ENCODE results near the gene SNX30. TPM values are rescaled to one million over a fixed set of nuclear protein-coding genes. Genes with fewer than 3 reads are reported as not detected.

The SNX30 gene
- polyA plus RNA-seq, 1 of the 3 experiments (the other 2 are of a cell fraction): 2.7 TPM

GRCh38 chr9:112896131-112896530 lies 145.6 kb downstream of the SNX30 start (continued):
- TF ChIP-seq CHD2 (IDR thresholded peaks at IDR 0.05; ENCODE audit: low read length, partially characterized antibody) (no peak), ZBTB33 (IDR thresholded peaks at IDR 0.05; ENCODE audit: borderline replicate concordance, low read depth) (no peak)

- no peaks in the 10 kb centered on the region for H3K9me2 ChIP-seq
- ChIA-PET POLR2A (no interaction called here), CTCF (interaction anchor here (0.6 to 2.1 kb wide), 2 partner anchors 12 to 537 kb away, joined by 3 to 5 read pairs; no protein-coding TSS in a partner anchor)
- H3K4me3 ChIP-seq (ENCODE audit: low read depth in 2 of 2, low read length in 1 of 2): no peak overlapping the region
- no peaks in the 10 kb centered on the region for H4K20me1 ChIP-seq (ENCODE audit: insufficient read depth)
- no peaks in the 10 kb centered on the region for H3K4me1 ChIP-seq (ENCODE audit: control insufficient read depth in 1 of 2, insufficient read depth in 2 of 2, low read depth in 1 of 2, low read length in 1 of 2)
- no peaks in the 10 kb centered on the region for H3F3A ChIP-seq (replicated peaks; ENCODE audit: insufficient read depth)
- H2AFZ ChIP-seq (ENCODE audit: low read depth): no peak overlapping the region
- H3K27me3 ChIP-seq (ENCODE audit: insufficient read depth): no peaks in the 10 kb centered on the region
- DNase-seq: no peak
- H3K9me3 ChIP-seq: no peaks in the 10 kb centered on the region
- 32% methylated on average over 6 of the region's 6 CpGs for WGBS (ENCODE audit: low lambda C conversion rate)
- no peak overlapping the region for H3K4me2 ChIP-seq
- H3K9ac ChIP-seq: no peak overlapping the region
- no peaks in the 10 kb centered on the region for H3K79me2 ChIP-seq (ENCODE audit: insufficient read depth)
- no peak for TF ChIP-seq ZBTB33 (IDR thresholded peaks at IDR 0.05; ENCODE audit: borderline replicate concordance, low read depth)
- no peak for TF ChIP-seq FOSL2 (IDR thresholded peaks at IDR 0.05; ENCODE audit: borderline replicate concordance, low read depth)
- no peak for TF ChIP-seq TCF12 (IDR thresholded peaks at IDR 0.05)
- no peak for TF ChIP-seq MEF2A (IDR thresholded peaks at IDR 0.05; ENCODE audit: borderline replicate concordance, low read depth)
- H3K27ac ChIP-seq (ENCODE audit: low read depth in 2 of 2, low read length in 1 of 2): no peak overlapping the region
- H3K36me3 ChIP-seq (replicated peaks in 1 of 2; ENCODE audit: control insufficient read depth in 1 of 2, insufficient read depth in 2 of 2, low read length in 1 of 2): no peaks in the 10 kb centered on the region
Observed at GRCh38 chr9:112898872-112899311, 148.3 kb downstream of the SNX30 start.

GRCh38 chr9:112900488-112900887 lies 149.9 kb downstream of the SNX30 start:
- Histone ChIP-seq H3K36me3 (replicated peaks in 1 of 2; ENCODE audit: control insufficient read depth in 1 of 2, insufficient read depth in 2 of 2, low read length in 1 of 2) (no peaks in the 10 kb centered on the region), H3K4me3 (ENCODE audit: low read depth in 2 of 2, low read length in 1 of 2) (no peak overlapping the region), H3K4me2 (no peak overlapping the region), H3K9me2 (no peaks in the 10 kb centered on the region), H3K27ac (ENCODE audit: low read depth in 2 of 2, low read length in 1 of 2) (no peak overlapping the region), H3K79me2 (ENCODE audit: insufficient read depth) (no peaks in the 10 kb centered on the region), H4K20me1 (ENCODE audit: insufficient read depth) (no peaks in the 10 kb centered on the region), H3F3A (replicated peaks; ENCODE audit: insufficient read depth) (no peaks in the 10 kb centered on the region), H3K9me3 (no peaks in the 10 kb centered on the region), H3K4me1 (ENCODE audit: control insufficient read depth in 1 of 2, insufficient read depth in 2 of 2, low read depth in 1 of 2, low read length in 1 of 2) (no peaks in the 10 kb centered on the region), H2AFZ (ENCODE audit: low read depth) (no peak overlapping the region), H3K9ac (no peak overlapping the region), H3K27me3 (ENCODE audit: insufficient read depth) (no peaks in the 10 kb centered on the region)
- WGBS (ENCODE audit: low lambda C conversion rate): 34% methylated on average over 4 of the region's 4 CpGs
- ChIA-PET CTCF (no interaction called here), POLR2A (no interaction called here)
- DNase-seq: no peak
- TF ChIP-seq USF1 (IDR thresholded peaks at IDR 0.05; ENCODE audit: borderline replicate concordance, low read depth) (no peak), PBX3 (IDR thresholded peaks at IDR 0.05) (no peak), RAD21 (IDR thresholded peaks at IDR 0.05; ENCODE audit: low read length) (no peak), REST (IDR thresholded peaks at IDR 0.05; ENCODE audit: low read depth, low read length) (no peak), FOXM1 (IDR thresholded peaks at IDR 0.05; ENCODE audit: low read depth) (no peak), NRF1 (IDR thresholded peaks at IDR 0.05; ENCODE audit: low read depth, low read length) (no peak), RFX5 (IDR thresholded peaks at IDR 0.05; ENCODE audit: low read length) (no peak), TAF1 (IDR thresholded peaks at IDR 0.05; ENCODE audit: borderline replicate concordance, low read depth, low read length) (no peak), POLR2AphosphoS5 (IDR thresholded peaks at IDR 0.05; ENCODE audit: low read depth, low read length) (no peak), TEAD4 (IDR thresholded peaks at IDR 0.05; ENCODE audit: borderline replicate concordance, insufficient read depth) (no peak), FOXJ3 (CRISPR knock-in tag; IDR thresholded peaks at IDR 0.05) (no peak), GABPA (IDR thresholded peaks at IDR 0.05; ENCODE audit: low read depth) (no peak), TCF12 (IDR thresholded peaks at IDR 0.05) (no peak)

Data from SK-N-SH (cell line).